SK-N-SH (cell line): ENCODE measurements around the gene FSIP1.

ENCODE experiments used
- GABPA ChIP-seq: IDR thresholded peaks from 2 replicates; pipeline ENCODE4 v1.4.0; 2012; ENCODE audit warnings: low read depth, mild to moderate bottlenecking
- POLR2AphosphoS5 ChIP-seq: IDR thresholded peaks from 2 replicates; pipeline ENCODE4 v1.6.1; 2012; ENCODE audit warnings: low read depth, low read length
- TF ChIP-seq, protein P1 (sequence below): IDR thresholded peaks from 2 replicates; pipeline ENCODE4 v1.6.1; 2012; ENCODE audit warnings: mild to moderate bottlenecking, low read depth, low read length, moderate library complexity
- TF ChIP-seq, protein P2 (sequence below): fragments of 150-350 bp; IDR thresholded peaks from 2 replicates; pipeline ENCODE4 v1.6.1; 2017; ENCODE audit warnings: antibody characterized with exemption, low read length, low read depth, borderline replicate concordance

DNA sequence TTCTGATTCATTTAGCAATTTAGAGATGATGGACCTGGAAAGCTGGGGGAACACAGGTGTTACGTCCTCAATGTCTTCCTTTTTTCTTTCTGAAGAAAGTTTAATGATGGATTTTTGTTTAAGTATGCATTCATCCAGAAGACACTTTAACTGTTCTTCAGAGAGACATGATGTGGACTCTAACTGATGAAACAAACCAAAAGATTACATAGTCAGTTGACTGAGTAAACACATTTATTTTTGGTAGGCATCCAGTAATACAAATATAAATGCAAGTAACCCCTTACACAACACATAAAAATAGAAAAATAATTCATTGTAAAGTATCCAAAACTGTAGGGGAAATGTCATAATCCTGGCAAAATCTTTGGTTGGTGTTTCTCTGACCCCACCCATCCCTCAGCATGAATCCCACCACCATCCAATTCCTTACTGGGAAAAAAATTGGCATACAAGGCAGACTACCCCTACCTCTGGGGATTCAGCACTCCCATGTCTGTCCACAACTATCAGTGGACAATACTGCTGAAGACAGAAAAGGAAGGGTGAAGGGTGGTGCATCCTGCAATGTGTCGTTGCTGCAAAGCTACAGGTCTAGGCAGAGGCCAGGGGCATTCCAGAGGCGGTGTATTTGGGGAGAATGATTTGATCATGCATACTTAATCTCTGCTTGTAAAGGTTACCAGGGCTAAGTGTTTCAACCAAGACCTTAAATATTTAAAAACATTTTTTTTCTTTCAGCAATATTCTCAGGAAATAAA is 164.4 kb downstream of the FSIP1 start:
- TF ChIP-seq, protein P1, sequence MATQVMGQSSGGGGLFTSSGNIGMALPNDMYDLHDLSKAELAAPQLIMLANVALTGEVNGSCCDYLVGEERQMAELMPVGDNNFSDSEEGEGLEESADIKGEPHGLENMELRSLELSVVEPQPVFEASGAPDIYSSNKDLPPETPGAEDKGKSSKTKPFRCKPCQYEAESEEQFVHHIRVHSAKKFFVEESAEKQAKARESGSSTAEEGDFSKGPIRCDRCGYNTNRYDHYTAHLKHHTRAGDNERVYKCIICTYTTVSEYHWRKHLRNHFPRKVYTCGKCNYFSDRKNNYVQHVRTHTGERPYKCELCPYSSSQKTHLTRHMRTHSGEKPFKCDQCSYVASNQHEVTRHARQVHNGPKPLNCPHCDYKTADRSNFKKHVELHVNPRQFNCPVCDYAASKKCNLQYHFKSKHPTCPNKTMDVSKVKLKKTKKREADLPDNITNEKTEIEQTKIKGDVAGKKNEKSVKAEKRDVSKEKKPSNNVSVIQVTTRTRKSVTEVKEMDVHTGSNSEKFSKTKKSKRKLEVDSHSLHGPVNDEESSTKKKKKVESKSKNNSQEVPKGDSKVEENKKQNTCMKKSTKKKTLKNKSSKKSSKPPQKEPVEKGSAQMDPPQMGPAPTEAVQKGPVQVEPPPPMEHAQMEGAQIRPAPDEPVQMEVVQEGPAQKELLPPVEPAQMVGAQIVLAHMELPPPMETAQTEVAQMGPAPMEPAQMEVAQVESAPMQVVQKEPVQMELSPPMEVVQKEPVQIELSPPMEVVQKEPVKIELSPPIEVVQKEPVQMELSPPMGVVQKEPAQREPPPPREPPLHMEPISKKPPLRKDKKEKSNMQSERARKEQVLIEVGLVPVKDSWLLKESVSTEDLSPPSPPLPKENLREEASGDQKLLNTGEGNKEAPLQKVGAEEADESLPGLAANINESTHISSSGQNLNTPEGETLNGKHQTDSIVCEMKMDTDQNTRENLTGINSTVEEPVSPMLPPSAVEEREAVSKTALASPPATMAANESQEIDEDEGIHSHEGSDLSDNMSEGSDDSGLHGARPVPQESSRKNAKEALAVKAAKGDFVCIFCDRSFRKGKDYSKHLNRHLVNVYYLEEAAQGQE, result no peak
- TF ChIP-seq, protein P2, sequence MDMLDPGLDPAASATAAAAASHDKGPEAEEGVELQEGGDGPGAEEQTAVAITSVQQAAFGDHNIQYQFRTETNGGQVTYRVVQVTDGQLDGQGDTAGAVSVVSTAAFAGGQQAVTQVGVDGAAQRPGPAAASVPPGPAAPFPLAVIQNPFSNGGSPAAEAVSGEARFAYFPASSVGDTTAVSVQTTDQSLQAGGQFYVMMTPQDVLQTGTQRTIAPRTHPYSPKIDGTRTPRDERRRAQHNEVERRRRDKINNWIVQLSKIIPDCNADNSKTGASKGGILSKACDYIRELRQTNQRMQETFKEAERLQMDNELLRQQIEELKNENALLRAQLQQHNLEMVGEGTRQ, result no peak
- no peak for TF ChIP-seq POLR2AphosphoS5
- no peak for TF ChIP-seq GABPA
